Astrocyte of the hippocampus (primary cell): Measurements from ENCODE around the gene CALCOCO1.
"Not testable (repeated sequence)": the region's sequence is repeated elsewhere in the genome, so short reads cannot be mapped to it uniquely, and the experiment has no call there.

Experiments used
- DNase-seq: peaks from one replicate; pipeline ENCODE4 v3.0.0; 2011; ENCODE audit warnings: low read depth, low spot score

CALCOCO1 gene, protein sequence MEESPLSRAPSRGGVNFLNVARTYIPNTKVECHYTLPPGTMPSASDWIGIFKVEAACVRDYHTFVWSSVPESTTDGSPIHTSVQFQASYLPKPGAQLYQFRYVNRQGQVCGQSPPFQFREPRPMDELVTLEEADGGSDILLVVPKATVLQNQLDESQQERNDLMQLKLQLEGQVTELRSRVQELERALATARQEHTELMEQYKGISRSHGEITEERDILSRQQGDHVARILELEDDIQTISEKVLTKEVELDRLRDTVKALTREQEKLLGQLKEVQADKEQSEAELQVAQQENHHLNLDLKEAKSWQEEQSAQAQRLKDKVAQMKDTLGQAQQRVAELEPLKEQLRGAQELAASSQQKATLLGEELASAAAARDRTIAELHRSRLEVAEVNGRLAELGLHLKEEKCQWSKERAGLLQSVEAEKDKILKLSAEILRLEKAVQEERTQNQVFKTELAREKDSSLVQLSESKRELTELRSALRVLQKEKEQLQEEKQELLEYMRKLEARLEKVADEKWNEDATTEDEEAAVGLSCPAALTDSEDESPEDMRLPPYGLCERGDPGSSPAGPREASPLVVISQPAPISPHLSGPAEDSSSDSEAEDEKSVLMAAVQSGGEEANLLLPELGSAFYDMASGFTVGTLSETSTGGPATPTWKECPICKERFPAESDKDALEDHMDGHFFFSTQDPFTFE

DNA sequence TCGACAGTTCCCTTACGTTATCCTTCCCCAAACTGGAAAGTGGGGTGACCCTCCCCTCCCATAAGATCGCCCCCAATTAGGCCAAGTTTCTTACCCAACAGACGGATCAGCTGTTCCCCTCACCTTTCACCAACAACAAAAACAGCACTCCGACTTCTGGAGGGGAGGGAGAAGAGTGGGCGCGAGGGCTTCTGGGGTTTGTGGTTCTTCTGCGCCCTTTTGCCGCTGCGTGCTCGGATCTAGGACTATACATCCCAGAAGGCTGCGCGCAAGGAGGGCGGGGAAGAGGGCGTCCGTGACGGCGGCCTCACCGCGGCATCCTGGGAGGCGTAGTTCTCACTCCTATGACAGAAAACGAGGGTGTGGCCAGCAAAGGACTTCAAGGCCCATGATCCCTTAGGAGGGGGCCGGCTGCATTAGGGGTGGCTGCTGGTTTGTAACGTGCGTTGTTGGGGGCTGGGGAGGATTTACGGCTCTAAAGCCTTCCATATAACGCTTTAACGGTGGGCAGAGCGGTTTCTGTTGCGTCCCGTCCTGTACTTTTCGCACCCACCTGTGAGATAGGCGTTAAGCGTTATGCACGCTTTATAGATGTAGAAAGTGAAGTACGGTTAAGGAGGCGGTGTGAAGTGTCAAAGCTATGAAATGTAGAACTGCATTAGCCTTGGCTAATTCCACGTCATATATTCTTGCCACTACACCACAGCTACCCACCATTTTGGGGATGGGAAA is at the start of gene CALCOCO1:
Gene CALCOCO1, minus strand, starts transcription at position 143 of the 732 bp plus-strand sequence. CDS start 2,210 bp downstream, outside the sequence.
- DNase-seq: peak; percentile 99

- no peak for DNase-seq
Observed at GRCh38 chr12:53776872-53777271, 49.6 kb upstream of the CALCOCO1 start.

DNA sequence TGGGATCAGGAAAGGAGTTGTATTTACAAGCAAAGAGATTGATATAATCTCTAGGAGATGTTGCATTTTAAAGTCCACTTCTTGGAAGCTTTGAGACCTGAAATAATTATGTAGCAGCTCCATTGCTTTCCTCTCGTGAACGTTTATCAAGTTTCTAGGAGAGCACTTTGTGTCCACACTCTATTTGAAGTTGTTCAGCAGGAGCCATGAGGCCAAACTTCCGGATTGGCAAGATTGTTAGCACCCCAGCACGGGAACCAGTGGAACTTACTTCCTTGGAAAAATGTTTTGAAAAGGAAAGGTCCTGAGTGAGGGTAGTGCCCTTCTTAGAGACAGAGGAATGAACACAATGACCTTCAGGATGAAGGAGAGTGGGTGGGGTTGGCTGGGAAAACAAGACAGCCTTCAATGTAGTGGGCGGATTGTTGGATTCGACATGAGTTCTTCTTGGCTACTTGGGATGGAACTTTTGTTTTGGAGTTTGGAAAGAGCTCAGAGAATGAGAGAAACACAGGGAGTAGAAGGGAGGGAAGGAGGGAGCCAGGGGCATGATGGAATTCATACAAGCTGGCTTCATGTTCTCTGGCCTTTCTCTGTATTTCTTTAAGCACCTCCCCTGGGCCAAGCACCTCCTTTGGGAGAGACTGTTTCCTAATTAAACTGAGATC is 48.4 kb upstream of the CALCOCO1 start:
- DNase-seq: no peak

GRCh38 chr12:53770281-53770680 is 43.0 kb upstream of the CALCOCO1 start:
- DNase-seq: peak; percentile 80

GRCh38 chr12:53768976-53769375 is 41.7 kb upstream of the CALCOCO1 start:
- DNase-seq: no peak

DNA sequence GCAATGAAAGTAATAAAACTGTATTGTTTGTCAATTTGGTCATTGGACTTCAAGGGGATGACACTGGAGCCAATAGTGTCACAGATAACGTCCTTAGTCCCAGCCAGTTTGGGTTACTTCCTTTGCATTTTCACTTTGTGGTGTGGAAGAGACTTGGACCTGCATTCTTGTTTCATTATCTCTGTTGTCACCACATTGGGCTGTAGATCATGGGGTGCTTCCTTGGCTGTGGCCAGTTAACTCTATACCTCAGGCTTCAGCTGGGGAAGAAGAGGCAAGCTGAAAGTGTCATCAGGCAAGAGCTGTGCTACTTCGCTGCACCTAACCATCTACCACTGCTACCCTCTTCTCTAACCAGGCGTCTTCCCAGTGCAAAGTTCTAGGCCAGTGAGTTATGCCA is 39.6 kb upstream of the CALCOCO1 start:
- no peak for DNase-seq

DNA sequence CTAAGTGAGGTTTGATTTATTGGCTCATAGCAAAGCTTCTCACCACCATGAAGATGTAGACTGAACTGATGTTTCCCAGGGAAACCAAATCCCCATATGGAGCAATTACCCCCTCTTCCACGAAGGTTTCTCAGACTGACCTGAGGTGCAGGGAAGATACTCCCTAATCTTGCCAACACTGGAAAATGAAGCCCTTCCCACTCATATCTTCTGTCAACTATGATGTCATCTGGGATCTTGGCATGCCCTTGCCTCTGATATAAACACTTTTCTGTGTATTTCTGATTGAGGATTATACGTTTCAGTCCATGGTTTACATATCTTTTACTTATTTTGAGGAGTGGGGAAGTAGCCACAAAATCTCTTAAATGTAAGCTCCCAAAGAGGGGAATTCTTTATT is 38.6 kb upstream of the CALCOCO1 start:
- DNase-seq: no peak

DNA sequence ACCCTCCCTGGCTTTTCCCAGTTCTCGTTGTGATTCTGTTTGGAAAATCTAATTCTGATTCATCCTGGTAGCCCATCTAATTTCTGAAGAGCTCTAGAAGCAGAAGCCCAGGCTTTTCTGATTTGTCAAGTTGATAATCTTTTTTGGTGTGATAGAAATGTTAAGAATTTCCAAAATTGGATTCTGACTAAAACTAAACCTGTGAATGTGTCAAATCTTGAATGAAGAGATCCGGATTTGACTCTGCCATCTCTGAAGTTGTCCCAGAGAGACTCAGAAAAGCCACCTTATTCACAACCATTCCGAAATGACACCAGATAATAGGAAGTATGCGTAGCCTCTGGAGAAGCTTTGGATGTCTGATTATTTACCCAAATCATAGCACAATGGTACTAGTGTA is 37.4 kb upstream of the CALCOCO1 start:
- no peak for DNase-seq

DNA sequence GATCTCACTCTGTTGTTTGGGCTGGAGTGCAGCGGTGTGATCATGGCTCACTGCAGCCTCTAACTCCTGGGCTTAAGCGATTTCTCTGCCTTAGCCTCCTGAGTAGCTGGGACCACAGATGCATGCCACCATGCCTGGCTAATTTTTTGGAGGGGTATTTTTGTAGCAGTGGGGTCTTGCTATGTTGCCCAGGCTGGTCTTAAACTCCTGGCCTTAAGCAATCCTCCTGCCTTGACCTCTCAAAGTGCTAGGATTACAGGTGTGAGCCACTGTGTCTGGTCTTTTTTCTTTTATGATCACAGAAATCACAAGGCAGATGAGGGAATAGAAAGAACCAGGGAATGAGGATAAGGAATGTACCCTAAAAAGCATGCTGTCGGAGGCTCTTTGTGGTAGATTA is 35.5 kb upstream of the CALCOCO1 start:
- not testable (repeated sequence) for DNase-seq

- DNase-seq: no peak
Observed at GRCh38 chr12:53761306-53761705, 34.1 kb upstream of the CALCOCO1 start.

GRCh38 chr12:53759261-53759660 is 32.0 kb upstream of the CALCOCO1 start:
- DNase-seq: no peak

DNA sequence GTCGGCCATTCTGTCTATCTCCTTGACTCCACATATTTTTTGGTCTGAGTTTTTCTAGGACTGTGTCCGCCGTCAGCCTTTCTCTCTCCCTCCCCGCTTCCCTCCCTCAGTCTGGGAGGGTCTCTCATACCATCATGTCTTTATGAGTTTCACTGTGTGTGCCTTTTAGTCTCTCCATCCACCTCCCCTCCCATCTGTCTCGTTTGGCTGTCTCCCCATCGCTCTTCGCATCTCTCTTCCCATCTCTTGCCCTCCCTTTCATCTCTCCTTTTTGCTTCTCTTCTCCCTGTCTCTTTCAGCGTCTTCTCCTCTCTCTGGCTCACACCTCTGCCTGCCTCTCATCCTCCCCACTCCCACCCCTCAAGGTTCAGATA is 31.5 kb upstream of the CALCOCO1 start:
- DNase-seq: no peak

- no peak for DNase-seq
Observed at GRCh38 chr12:53758081-53758729, 31.0 kb upstream of the CALCOCO1 start.

DNA sequence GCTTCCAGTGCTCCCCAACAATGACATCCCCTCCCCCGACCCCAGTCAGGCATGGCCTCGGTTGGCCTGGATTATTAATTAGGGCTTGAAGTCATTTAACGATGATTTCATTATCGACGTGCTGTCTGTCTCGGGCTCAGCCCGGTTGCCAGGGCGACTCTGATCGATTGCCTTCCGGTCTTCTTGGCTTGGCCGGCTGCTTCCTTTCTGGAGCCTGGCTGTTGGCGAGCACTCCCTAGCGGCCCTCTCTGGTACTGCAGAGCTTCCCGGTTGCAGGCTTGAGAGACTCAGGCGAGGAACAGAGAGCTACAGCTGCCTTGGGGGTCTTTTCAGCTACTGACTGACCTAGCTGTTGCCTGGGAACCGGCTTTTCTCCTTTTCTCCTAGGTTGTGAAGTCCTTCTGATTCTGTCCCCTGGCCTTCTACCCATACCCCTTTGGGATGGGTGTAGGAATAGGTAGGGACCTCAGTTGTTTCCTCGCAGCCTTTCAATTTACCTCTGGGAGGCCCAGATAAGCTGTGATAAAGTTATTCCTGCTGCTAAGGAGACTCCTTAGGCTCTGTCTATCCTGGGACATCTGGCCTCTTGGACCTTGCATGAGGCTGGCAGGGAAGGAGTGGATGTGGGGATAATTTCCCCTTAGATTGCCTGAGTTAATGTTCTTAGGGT is 30.0 kb upstream of the CALCOCO1 start:
- peak; percentile 74 for DNase-seq

- DNase-seq: no peak
Observed at GRCh38 chr12:53756300-53757100, 29.2 kb upstream of the CALCOCO1 start.

DNA sequence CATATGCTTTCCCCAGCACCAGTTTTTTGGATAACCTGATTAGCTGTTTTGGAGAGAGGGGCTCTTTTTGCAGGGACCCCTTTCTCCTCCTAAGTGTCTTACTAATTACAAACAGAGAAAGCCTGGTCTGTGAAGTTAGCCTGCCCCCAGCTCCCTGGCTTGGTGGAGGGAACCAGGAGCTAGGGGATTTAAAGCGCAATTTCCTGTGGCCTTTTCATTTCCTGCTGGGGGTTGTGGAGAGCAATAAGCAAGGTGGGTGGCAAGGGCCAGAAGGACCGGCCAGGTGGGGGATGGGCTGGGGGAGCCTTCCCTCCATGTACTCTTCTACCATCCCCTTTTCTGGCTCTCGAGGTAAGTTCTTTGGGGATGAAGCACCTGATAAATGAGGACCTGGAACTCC is 28.6 kb upstream of the CALCOCO1 start:
- DNase-seq: no peak

GRCh38 chr12:53755451-53755891 is 28.2 kb upstream of the CALCOCO1 start:
- DNase-seq: no peak

- peak; percentile 56 for DNase-seq
Observed at GRCh38 chr12:53754633-53755264, 27.5 kb upstream of the CALCOCO1 start.

DNA sequence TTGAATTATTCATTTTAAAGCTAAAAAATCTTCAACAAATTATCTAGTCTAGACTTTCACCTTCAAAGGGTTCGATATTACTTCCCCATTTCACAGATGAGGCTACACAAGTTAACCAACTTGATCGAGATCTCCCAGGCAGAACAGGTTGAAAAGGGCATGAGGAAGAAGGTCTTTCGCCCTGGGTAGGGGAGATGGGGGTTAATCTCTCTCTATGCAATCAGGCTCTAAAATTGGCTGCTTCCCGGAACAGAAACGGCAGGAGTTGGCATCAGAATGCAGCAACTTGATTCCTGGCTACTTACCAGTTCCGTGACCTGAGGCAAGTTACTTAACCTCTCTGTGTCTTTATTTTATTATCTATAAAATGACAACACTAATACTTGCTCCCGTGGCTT is 26.9 kb upstream of the CALCOCO1 start:
- no peak for DNase-seq
